GM21717 (cell line): ENCODE data around the gene GPBAR1.

Experiments
- ATAC-seq: cut with Tn5 transposase; IDR thresholded peaks from one replicate; pipeline ENCODE4 v1.9.1; 2021; ENCODE audit warnings: mild to moderate bottlenecking, moderate library complexity; ENCODE audit not compliant: unreplicated experiment

Gene GPBAR1

GRCh38 chr2:218244204-218244603 is 16.6 kb upstream of the GPBAR1 start:
- ATAC-seq: no peak

GRCh38 chr2:218244665-218245064 is 16.1 kb upstream of the GPBAR1 start:
- ATAC-seq: no peak

- no peak for ATAC-seq
Observed at GRCh38 chr2:218245214-218245613, 15.6 kb upstream of the GPBAR1 start.

GRCh38 chr2:218249691-218250090 is 11.1 kb upstream of the GPBAR1 start:
- ATAC-seq: no peak

- ATAC-seq: no peak
Observed at GRCh38 chr2:218252509-218253231, 8.1 kb upstream of the GPBAR1 start.

GRCh38 chr2:218253232-218253625 is 7.6 kb upstream of the GPBAR1 start:
- ATAC-seq: no peak

- no peak for ATAC-seq
Observed at GRCh38 chr2:218255446-218255845, 5.4 kb upstream of the GPBAR1 start.

- ATAC-seq: no peak
Observed at GRCh38 chr2:218256612-218257350, 4.0 kb upstream of the GPBAR1 start.

GRCh38 chr2:218257390-218257981 is 3.3 kb upstream of the GPBAR1 start:
- ATAC-seq: peak; percentile 83

GRCh38 chr2:218259099-218259961 is 1.5 kb upstream of the GPBAR1 start:
- no peak for ATAC-seq

GRCh38 chr2:218260166-218260565 is 649 bp upstream of the GPBAR1 start:
- ATAC-seq: no peak

- no peak for ATAC-seq
Observed at GRCh38 chr2:218261423-218262236, 815 bp downstream of the GPBAR1 start.

- ATAC-seq: no peak
Observed at GRCh38 chr2:218262237-218262600, 1.4 kb downstream of the GPBAR1 start.

- ATAC-seq: no peak
Observed at GRCh38 chr2:218262631-218263586, 2.1 kb downstream of the GPBAR1 start.

GRCh38 chr2:218263817-218264641 is 3.2 kb downstream of the GPBAR1 start:
- no peak for ATAC-seq

- ATAC-seq: no peak
Observed at GRCh38 chr2:218264773-218265561, 4.2 kb downstream of the GPBAR1 start.

- ATAC-seq: no peak
Observed at GRCh38 chr2:218265626-218266025, 4.8 kb downstream of the GPBAR1 start.
